SK-N-SH (cell line): ENCODE results near the gene AKAP14.
"Not testable (repeated sequence)": the region's sequence is repeated elsewhere in the genome, so short reads cannot be mapped to it uniquely, and the experiment has no call there.

Experiments
- CHD2 ChIP-seq: fragments of 150-350 bp; IDR thresholded peaks from 2 replicates; pipeline ENCODE4 v1.6.1; 2018; ENCODE audit warnings: low read length; ENCODE audit not compliant: partially characterized antibody
- CTCF ChIP-seq: fragments of 200-600 bp; sonication (generic); IDR thresholded peaks from 2 replicates; pipeline ENCODE4 v1.6.1; 2017; ENCODE audit warnings: antibody characterized with exemption, mild to moderate bottlenecking, moderate library complexity
- FOSL2 ChIP-seq: IDR thresholded peaks from 2 replicates; pipeline ENCODE4 v1.4.0; 2012; ENCODE audit warnings: low read depth, mild to moderate bottlenecking, moderate library complexity, borderline replicate concordance
- GATA2 ChIP-seq: sonication (generic); formaldehyde crosslinking; IDR thresholded peaks from 2 replicates; pipeline ENCODE4 v1.5.0; 2020; ENCODE audit warnings: mild to moderate bottlenecking, missing genetic modification reagents
- JUND ChIP-seq: IDR thresholded peaks from 2 replicates; pipeline ENCODE4 v1.4.0; 2012
- MAX ChIP-seq: IDR thresholded peaks from 2 replicates; pipeline ENCODE4 v1.4.0; 2012; ENCODE audit warnings: low read depth
- MEF2A ChIP-seq: IDR thresholded peaks from 2 replicates; pipeline ENCODE4 v1.4.0; 2012; ENCODE audit warnings: low read depth, borderline replicate concordance
- MXI1 ChIP-seq: IDR thresholded peaks from 2 replicates; pipeline ENCODE4 v1.6.1; 2012; ENCODE audit warnings: mild to moderate bottlenecking, low read depth, low read length, improper control_type of control experiment
- POLR2AphosphoS5 ChIP-seq: IDR thresholded peaks from 2 replicates; pipeline ENCODE4 v1.6.1; 2012; ENCODE audit warnings: low read depth, low read length
- RAD21 ChIP-seq: IDR thresholded peaks from 2 replicates; pipeline ENCODE4 v1.6.1; 2012; ENCODE audit warnings: mild to moderate bottlenecking, low read length
- REST ChIP-seq: IDR thresholded peaks from 2 replicates; pipeline ENCODE4 v1.6.1; 2012; ENCODE audit warnings: mild to moderate bottlenecking, low read depth, low read length, moderate library complexity
- USF2 ChIP-seq: fragments of 150-350 bp; IDR thresholded peaks from 2 replicates; pipeline ENCODE4 v1.6.1; 2017; ENCODE audit warnings: antibody characterized with exemption, low read length, low read depth, borderline replicate concordance
- ZBTB33 ChIP-seq: IDR thresholded peaks from 2 replicates; pipeline ENCODE4 v1.4.0; 2012; ENCODE audit warnings: low read depth, borderline replicate concordance

- not testable (repeated sequence) for TF ChIP-seq RAD21, REST, CTCF, ZBTB33, JUND, FOSL2, USF2, CHD2, MAX, GATA2, MEF2A, POLR2AphosphoS5, MXI1
Observed at GRCh38 chrX:119890626-119891025, 5.1 kb upstream of the AKAP14 start.
